GM19452 (cell line): Measurements from ENCODE around the gene ZKSCAN1.
"Not testable (repeated sequence)": the region's sequence is repeated elsewhere in the genome, so short reads cannot be mapped to it uniquely, and the experiment has no call there.

Source experiments
- ATAC-seq: cut with Tn5 transposase; IDR thresholded peaks from one replicate; pipeline ENCODE4 v1.9.1; 2021; ENCODE audit not compliant: unreplicated experiment

The ZKSCAN1 gene

GRCh38 chr7:100000239-100000638 lies 15.2 kb upstream of the ZKSCAN1 start:
- ATAC-seq, result no peak

GRCh38 chr7:100003711-100004661 lies 11.4 kb upstream of the ZKSCAN1 start:
- no peak for ATAC-seq

- no peak for ATAC-seq
Observed at GRCh38 chr7:100007887-100008286, 7.5 kb upstream of the ZKSCAN1 start.

GRCh38 chr7:100008525-100008924 lies 6.9 kb upstream of the ZKSCAN1 start:
- no peak for ATAC-seq

GRCh38 chr7:100009952-100010351 lies 5.4 kb upstream of the ZKSCAN1 start:
- ATAC-seq, result not testable (repeated sequence)

- no peak for ATAC-seq
Observed at GRCh38 chr7:100010901-100011300, 4.5 kb upstream of the ZKSCAN1 start.

GRCh38 chr7:100011516-100011915 lies 3.9 kb upstream of the ZKSCAN1 start:
- no peak for ATAC-seq

GRCh38 chr7:100012385-100013327 lies 2.7 kb upstream of the ZKSCAN1 start:
- ATAC-seq, result not testable (repeated sequence)

GRCh38 chr7:100013328-100013676 lies 2.1 kb upstream of the ZKSCAN1 start:
- no peak for ATAC-seq

- no peak for ATAC-seq
Observed at GRCh38 chr7:100016215-100016901, 962 bp downstream of the ZKSCAN1 start.

- ATAC-seq, result no peak
Observed at GRCh38 chr7:100017300-100017699, 1.9 kb downstream of the ZKSCAN1 start.

GRCh38 chr7:100017875-100018274 lies 2.5 kb downstream of the ZKSCAN1 start:
- no peak for ATAC-seq

GRCh38 chr7:100019908-100020307 lies 4.5 kb downstream of the ZKSCAN1 start:
- no peak for ATAC-seq

GRCh38 chr7:100021297-100021696 lies 5.9 kb downstream of the ZKSCAN1 start:
- no peak for ATAC-seq

- no peak for ATAC-seq
Observed at GRCh38 chr7:100022621-100023020, 7.2 kb downstream of the ZKSCAN1 start.

GRCh38 chr7:100023526-100023925 lies 8.1 kb downstream of the ZKSCAN1 start:
- ATAC-seq, result no peak

- ATAC-seq, result no peak
Observed at GRCh38 chr7:100024020-100024619, 8.7 kb downstream of the ZKSCAN1 start.

GRCh38 chr7:100027197-100027596 lies 11.8 kb downstream of the ZKSCAN1 start:
- ATAC-seq, result no peak

- ATAC-seq, result no peak
Observed at GRCh38 chr7:100029596-100029995, 14.2 kb downstream of the ZKSCAN1 start.

GRCh38 chr7:100033526-100033925 lies 18.1 kb downstream of the ZKSCAN1 start:
- no peak for ATAC-seq
